Pons (tissue), 1 donor: ENCODE measurements around the gene MYO7B.
"Not testable (repeated sequence)": the region's sequence is repeated elsewhere in the genome, so short reads cannot be mapped to it uniquely, and the experiment has no call there.

Source experiments
- DNase-seq: peaks from one replicate; pipeline ENCODE4 v3.0.0-alpha.2; 2016; ENCODE audit warnings: low spot score

The MYO7B gene

DNA sequence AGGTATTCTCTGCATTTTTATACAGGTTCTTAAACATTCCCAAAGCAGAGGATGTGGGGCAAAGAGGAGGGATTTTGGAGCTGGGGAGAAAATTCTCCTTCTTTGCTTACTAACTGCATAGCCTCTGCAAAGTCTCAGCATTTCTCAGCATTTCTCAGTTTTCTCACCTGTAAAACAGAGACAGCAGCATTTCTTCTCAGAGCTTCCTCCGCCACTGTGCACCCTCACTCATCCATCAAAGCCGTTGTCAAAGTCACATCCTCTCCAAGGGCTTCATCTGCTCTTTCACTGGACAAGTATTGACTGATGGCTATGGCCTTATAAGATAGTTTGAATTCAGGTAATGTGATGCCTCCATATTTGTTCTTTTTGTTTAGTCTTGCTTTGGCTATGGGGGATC, 17.4 kb downstream of the MYO7B start:
- DNase-seq: no peak

GRCh38 chr2:127558911-127559310, 23.4 kb downstream of the MYO7B start:
- no peak for DNase-seq

- DNase-seq: no peak
These were observed 24.0 kb downstream of the MYO7B start for GRCh38 chr2:127559454-127559853.

DNA sequence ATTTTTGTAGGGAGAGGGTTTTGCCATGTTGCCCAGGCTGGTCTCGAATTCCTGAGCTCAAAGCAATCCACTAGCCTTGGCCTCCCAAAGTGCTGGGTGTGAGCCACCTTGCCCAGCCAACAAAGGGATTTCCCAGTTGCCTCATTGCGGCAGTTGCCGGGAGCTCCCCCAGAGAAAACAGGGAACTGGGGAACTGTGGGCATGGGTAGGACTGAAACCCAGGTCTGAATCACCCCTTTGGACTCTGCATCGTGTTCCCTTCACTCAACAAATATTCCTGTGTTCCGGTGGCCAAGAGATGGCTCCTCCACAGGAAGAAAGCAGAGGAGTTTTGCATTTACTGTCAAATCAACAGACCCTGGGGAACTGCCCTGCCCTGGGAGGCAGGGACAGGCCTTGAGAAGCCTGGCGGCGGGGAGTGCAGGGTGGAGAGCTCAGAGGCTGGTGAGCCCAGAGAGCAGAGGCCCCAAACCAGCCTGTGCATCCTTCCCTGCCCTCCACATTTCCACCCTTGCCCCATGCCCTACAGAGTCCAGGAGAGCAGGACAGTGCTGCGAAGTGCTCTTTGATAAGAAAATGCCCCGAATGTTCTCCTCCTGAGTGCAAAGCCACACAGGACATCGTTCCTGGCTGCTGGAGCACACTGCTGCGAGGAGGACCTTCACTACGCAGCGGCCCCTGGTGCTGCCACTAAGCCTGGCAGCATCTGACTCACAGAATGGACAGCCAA, 24.9 kb downstream of the MYO7B start:
- peak; percentile 54 for DNase-seq

DNA sequence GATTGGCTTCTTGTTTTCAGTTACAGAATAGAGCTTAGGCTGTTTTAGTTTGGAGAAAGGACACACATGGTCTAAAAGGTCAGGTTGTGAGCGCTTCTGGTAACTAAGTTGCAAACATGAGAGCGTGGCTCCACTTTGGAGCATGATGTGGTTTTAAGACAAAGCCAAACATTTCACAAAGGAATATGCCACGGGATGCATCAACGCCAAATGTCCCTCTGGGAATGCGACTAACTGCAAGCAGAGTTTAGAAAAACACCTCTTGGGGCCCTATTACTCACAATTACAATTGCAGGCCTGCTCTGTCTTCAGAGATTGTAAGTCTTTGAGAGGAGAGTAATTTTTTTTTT, 25.4 kb downstream of the MYO7B start:
- no peak for DNase-seq

- DNase-seq: no peak
These were observed 25.9 kb downstream of the MYO7B start for GRCh38 chr2:127561371-127561770.

GRCh38 chr2:127562936-127563335, 27.5 kb downstream of the MYO7B start:
- DNase-seq: no peak

DNA sequence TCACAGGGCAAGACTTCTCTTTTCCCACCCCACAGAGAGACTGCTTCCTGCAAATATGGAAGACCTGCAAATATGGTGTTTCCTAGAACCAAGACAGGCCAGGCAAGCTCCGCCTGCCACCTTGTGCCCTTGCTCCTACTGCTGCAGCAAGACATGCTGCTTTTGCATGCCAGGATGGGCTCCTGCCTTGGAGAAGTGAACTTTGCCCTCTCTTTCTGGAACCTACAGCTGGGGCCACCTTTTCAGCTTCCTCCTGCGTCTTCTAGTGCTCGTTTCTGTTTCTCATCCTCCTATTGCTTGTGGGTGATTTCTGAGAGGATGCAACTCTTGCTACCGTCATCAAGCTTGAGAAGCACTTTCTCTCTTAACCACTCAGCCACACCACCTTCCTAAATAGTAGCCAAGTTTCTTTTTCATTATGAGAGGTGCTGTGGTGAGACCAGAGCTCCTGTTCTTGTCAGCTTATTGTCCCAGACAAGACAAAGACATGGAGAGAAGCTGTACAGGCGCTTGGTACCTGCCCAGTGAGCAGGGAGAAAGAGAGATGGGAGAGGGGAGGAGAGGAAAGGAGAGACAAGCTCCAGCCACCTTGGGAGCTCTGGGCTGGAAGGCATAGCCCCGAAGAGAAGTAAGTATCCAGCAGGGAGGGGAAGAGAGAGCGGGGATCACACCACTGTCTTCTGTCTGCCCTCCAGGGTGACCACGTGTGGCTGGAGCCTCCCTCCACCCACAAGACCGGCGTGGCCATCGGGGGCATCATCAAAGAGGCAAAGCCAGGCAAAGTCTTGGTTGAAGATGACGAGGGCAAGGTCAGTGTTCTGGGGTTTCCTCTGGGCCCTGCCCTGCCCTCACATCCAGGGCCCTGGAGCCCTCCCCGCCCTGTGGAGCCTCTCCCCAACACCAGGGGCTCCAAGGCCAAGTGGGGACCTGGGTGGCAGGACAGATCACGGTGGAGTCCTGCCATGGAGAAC, 28.3 kb downstream of the MYO7B start:
- no peak for DNase-seq

DNA sequence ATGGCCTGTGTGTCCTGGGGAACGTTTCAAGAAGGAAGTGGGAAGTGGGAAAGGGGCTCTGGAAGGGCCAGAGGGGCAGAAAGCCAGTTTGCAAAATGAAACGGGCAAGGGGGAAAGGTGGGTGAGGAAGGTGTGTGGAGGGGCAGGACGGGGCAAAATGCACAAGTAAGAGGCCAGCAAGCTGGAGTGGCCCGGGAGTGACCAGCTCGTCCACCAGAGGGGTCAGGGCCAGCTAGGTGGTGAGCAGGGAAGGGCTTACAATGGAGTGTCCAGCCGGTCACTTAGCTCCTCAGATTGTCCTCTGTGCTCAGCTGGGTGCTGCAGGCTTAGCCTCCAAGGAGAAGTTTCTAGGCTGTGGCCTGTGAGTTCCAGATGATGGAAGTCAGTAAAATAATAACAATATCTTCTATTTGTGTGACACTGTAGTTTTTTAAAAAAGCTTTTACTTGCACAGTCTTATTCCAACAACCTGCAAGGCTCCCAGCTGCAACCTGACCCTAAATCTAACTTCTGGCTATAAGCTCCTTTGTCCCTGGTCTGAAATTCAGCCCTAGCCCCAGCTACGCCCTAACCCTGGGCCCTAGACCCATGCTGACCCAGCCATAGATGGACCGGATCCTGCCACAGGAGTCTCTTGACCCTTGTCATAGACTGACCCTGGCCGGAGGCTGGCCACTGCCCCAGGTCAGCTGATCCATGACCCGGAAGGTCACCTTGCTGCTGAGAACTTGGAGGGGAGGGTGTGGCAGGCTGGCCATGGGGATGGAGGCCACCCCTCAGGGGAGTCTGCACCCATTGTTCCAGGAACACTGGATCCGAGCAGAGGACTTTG, 29.2 kb downstream of the MYO7B start:
- no peak for DNase-seq

DNA sequence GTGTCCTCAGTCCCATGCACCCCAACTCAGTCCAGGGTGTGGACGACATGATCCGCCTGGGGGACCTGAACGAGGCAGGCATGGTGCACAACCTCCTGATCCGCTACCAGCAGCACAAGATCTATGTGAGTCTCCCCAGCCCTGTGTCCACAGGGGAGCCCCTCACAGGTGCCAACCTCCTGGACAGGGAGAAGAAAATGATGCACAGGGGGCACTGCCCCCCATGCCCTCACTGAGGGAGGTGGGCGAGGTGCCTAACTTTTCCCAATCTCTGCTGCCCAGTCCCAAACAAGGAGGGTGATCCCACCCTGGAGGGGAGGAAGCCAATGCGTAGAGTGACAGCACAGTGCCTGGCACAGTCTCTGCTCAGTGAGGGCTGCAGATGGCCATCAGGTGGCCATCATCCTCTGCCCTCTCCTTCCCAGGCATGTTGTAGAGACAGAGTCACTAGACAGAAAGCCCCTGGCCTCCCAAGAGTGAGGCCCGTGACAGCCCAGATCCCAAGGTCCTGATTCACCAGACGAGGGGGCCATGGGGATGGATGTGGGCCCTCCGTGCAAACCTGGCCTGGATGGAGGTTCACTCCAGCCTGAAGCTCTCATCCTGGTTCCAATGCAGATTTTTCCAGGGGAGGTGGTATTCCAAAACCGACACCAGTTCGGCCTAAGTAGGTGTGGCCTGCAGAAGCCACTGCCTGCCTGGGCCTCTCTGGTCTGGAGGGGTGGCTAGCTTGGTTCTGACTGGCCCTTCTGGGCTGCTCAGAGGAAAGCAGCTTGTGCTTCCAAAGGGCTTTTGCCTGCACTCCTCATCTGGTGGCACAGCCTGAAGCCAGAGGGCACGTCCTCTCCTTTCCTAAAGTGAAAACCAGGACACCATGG, 30.0 kb downstream of the MYO7B start:
- no peak for DNase-seq

- no peak for DNase-seq
These were observed 30.6 kb downstream of the MYO7B start for GRCh38 chr2:127566139-127566417.

- DNase-seq: no peak
These were observed 31.1 kb downstream of the MYO7B start for GRCh38 chr2:127566576-127566975.

- DNase-seq: no peak
These were observed 31.9 kb downstream of the MYO7B start for GRCh38 chr2:127567351-127567854.

GRCh38 chr2:127568128-127568527, 32.6 kb downstream of the MYO7B start:
- no peak for DNase-seq

DNA sequence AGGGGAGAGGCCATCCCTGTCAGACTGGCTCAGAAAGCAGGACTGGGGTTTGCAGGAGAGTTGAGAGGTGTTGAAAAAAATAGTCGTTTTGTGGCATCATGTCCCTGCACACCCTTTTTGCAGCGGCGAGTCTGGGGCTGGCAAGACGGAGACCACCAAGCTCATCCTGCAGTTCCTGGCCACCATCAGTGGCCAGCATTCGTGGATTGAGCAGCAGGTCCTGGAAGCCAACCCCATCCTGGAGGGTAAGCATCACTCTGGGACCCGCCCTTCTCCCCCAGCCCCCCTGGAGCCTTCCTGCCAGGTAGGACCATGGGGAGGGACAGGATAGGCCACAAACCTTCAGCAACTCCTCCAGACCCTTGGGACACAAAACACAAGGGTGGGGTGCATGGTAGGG, 34.2 kb downstream of the MYO7B start:
- DNase-seq: no peak

DNA sequence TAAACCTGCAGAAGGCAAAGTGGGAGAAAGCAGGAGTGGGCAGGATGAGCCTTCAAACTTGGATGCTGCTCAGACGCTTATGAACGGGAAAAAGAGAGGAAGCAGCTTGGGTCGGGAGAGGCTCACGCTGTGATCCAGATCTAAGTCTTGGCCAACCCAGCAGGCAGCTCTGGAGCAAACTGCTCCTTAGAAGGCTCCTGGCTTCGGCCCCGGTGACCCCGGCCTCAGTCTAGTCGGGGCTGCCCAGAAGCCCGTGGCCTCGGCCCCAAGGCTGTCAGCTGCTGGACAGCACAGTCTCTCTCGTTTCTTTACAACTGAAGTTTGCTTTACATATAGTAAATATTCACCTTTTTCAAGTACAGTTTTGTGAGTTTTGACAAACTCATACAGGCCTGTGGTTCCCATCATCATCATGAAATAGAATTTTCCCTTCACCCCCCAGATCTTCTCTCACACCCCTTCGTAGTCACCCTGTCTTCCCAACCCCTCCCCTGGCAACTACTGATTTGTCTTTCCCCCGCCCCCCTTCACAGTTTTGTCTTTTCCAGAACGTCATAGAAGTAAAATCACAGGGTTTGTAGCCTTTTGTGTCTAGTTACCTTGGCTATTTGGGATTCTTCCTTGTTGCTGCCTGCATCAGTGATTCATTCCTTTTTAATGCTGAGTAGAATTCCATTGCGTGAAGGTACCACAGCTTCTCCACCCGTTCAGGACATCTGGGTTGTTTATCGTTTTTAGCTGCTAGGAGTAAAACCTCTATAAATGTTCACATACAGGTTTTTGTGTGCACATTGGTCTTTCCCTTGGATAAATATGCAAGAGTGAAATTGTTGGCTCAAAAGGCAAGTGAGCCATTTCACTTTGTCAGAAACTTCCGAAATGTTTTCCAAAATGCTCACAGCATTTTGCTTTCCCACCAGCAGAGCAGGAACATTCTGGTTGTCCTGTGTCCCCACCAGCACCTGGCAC, 35.1 kb downstream of the MYO7B start:
- no peak for DNase-seq

DNA sequence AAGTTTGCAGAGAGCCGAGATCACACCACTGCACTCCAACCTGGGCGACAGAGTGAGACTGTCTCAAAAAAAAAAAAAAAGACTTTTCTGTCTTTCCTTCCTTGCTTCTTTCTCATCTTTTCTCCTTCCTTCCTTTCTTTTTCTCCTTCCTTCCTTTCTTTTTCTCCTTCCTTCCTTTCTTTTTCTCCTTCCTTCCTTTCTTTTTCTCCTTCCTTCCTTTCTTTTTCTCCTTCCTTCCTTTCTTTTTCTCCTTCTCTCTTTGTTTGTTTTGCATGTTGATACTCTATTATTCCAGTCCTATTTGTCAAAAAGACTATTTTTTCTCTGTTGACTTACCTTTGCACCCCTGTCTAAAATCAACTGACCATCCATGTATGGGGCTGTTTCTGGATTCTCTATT, 36.9 kb downstream of the MYO7B start:
- not testable (repeated sequence) for DNase-seq

GRCh38 chr2:127572841-127573240, 37.4 kb downstream of the MYO7B start:
- no peak for DNase-seq

DNA sequence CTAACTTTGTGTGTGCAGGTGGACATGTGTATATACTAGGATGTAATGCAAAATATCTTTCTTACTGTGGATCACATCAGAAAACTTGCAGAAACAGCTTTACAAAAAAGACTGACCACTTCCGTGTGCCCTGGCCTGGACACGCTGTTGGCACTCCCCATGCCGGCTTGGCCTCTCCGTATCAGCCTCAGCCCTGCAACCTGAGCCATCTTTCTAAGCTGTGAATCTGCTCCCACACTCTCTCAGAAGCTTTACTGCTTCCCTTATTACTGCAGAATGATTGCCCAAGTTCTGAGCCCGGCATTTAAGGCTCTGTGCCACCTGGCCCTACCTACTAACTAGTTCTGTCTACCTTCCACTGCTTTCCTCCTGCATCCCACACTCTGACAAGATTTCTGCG, 37.8 kb downstream of the MYO7B start:
- no peak for DNase-seq

GRCh38 chr2:127573771-127574170, 38.3 kb downstream of the MYO7B start:
- DNase-seq: no peak
